WERI-Rb-1 (cell line): ENCODE results near the gene RNF5.

Experiments used
- DNase-seq: peaks from one replicate; pipeline ENCODE4 v3.0.0-alpha.2; 2020
- H3K27ac ChIP-seq: fragments of 250-450 bp; sonication (Bioruptor Pico); 2 replicates; pipeline ENCODE4 v1.5.1; 2020; ENCODE audit warnings: mild to moderate bottlenecking, moderate library complexity
- H3K27me3 ChIP-seq: fragments of 250-450 bp; sonication (Bioruptor Pico); 2 replicates; pipeline ENCODE4 v1.5.1; 2021; ENCODE audit warnings: mild to moderate bottlenecking, low read depth, moderate library complexity; ENCODE audit not compliant: insufficient read depth, severe bottlenecking
- H3K36me3 ChIP-seq: fragments of 250-450 bp; sonication (Bioruptor Pico); 2 replicates; pipeline ENCODE4 v1.5.1; 2020; ENCODE audit warnings: mild to moderate bottlenecking, moderate library complexity
- H3K4me3 ChIP-seq: 2 replicates; pipeline ENCODE4 v1.5.1; 2011; ENCODE audit warnings: low read depth, mild to moderate bottlenecking, control low read depth, low read length
- H3K9me3 ChIP-seq: fragments of 250-450 bp; sonication (Bioruptor Pico); 2 replicates; pipeline ENCODE4 v1.5.1; 2021; ENCODE audit warnings: mild to moderate bottlenecking, moderate library complexity; ENCODE audit not compliant: severe bottlenecking
- CTCF ChIP-seq: IDR thresholded peaks from 2 replicates; pipeline ENCODE4 v1.5.1; 2011; ENCODE audit warnings: low read depth, mild to moderate bottlenecking, control low read depth, inconsistent platforms, low read length

Gene RNF5

DNA sequence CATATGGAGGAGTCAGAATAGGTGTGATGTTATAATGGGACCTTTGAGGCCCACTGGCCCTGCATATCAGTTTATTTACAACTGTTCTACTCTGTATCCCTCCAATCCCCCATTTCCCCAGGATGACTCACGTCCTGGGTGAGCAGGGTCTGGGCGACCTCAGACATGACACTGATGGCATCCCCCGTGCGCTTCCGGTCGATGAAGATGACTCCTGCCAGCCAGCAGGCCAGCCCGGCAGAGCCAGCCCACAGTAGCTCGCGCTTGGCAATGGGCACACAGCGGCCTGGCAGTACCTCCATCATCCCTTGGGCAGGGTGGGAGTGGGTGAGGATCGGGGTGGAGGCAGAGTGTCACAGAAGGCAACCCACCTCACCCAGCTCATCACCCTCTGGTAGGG lies 7.9 kb upstream of the RNF5 start:
- Histone ChIP-seq H3K36me3 (peaks cover 57% of the 10 kb centered on the region), H3K27me3 (no peaks in the 10 kb centered on the region), H3K4me3 (no peak overlapping the region), H3K27ac (no peak overlapping the region), H3K9me3 (no peaks in the 10 kb centered on the region)
- TF ChIP-seq CTCF, result no peak
- no peak for DNase-seq

DNA sequence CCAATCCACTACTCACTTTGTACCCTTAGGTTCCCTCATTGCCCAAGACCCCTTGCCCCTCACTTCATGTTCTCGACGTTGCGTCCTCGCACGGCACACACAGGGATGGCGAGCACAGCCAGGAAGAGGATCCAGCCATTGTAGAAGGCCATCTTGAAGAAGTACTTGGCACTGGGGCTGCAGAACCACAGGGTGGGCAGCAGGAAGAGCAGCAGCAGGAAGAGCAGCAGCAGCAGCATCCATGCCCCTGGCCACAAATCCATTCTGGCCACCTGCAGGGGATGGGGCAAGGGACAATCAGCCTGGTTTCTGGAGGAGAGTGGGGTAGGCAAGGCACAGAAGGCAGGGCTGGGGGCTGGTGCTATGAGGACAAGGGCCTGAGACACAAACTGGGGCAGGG lies 7.0 kb upstream of the RNF5 start:
- no peaks in the 10 kb centered on the region for H3K27me3 ChIP-seq
- H3K36me3 ChIP-seq, result peaks cover 51% of the 10 kb centered on the region
- DNase-seq, result no peak
- no peak for TF ChIP-seq CTCF
- no peaks in the 10 kb centered on the region for H3K9me3 ChIP-seq
- no peak overlapping the region for H3K4me3 ChIP-seq
- no peak overlapping the region for H3K27ac ChIP-seq

DNA sequence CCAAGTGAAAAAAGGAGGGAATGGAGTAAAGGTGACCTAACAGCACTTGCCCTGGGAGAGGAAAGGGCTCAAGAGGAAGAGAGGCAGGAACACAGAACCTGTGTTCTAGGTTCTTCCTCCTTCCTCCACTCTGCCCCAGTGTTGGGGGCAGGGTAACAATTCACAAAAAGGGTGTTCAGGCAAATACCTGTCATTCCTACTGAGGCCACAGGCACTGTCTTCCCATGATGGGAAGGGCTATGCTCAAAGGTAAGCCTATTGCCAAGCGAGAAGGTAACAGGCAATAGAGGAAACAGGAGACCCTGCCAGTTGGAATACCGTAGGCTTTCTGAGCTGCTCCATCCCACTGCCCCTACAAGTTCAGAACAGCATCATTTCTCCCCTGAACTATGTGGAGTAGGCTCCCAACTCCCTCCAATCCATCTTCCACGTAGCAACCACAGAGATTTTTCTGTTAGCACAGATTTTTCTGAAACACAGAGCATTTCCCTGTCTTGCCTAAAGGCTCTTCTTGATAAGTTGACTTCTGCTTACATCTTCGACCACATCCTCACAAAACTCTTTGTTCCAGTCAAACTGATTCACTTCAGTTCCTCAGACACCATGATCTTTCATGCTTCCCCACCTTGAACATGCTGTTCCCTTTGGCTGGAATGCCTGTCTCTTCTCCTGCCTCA lies 5.0 kb upstream of the RNF5 start:
- Histone ChIP-seq H3K27ac (no peak overlapping the region), H3K36me3 (peaks cover 32% of the 10 kb centered on the region), H3K4me3 (no peak overlapping the region), H3K9me3 (no peaks in the 10 kb centered on the region), H3K27me3 (no peaks in the 10 kb centered on the region)
- DNase-seq, result no peak
- TF ChIP-seq CTCF, result no peak

DNA sequence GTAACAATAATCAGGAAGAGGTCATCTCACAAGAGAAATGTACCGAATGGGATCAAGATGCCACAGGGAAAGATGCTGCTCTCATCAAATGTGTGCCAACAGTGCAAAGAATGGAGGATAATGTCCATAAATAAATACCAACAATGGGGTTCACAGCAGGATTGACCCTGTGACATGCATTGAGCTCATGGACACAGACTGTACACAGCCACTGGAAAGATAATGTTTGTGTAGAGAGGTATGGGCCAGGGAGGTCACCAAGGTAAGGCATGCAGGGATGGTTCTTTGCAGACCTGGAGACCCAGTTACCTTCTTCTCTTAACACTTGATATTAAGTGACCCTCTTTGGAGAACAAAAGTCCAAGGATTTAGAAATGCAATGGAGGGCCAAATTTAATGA lies 3.8 kb upstream of the RNF5 start:
- peaks cover 20% of the 10 kb centered on the region for H3K36me3 ChIP-seq
- H3K4me3 ChIP-seq, result no peak overlapping the region
- DNase-seq, result no peak
- no peaks in the 10 kb centered on the region for H3K27me3 ChIP-seq
- H3K9me3 ChIP-seq, result no peaks in the 10 kb centered on the region
- no peak overlapping the region for H3K27ac ChIP-seq
- no peak for TF ChIP-seq CTCF

GRCh38 chr6:32175322-32175710 lies 2.9 kb upstream of the RNF5 start:
- H3K27me3 ChIP-seq, result no peaks in the 10 kb centered on the region
- peaks cover 19% of the 10 kb centered on the region for H3K36me3 ChIP-seq
- no peak for TF ChIP-seq CTCF
- H3K27ac ChIP-seq, result peak overlapping the region; percentile 75
- no peaks in the 10 kb centered on the region for H3K9me3 ChIP-seq
- DNase-seq, result no peak
- peak overlapping the region; percentile 85 for H3K4me3 ChIP-seq

DNA sequence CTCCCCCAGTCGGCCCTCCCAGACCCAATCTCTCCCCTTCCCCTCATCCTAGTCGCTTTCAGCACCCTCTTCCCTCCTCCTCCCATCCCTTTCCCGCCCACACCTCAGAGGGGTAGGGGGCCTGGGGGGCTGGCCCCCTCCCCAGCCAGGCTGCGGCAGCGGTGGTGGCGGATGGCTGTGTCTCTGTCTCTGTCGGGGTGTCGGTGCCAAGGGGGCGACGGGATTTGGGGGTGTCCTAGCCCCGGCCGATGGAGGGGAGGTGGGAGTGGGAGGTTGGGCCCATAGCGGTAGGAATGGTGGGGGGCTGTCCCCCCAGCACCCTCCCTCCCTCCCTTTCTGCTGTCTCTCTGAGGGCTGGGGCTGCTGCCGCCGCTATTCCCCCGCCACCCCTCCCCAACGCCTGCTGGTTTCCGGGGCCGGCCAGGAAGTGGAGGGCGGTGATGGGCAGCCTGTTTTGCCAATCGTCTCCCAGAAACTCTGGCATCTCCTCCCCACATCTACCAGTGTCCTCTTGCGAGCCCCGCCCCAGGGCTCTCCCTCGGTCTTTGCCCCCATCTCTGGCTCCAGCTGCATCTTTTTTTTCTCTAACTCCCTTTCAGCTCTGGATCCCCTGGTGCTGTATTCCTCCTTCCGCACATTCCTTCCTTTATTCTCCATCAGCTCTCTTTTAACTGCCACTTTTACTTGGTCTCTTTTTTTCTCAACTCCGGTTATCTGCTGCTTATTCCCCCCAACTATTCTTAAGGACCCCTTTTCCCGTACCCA lies 2.3 kb upstream of the RNF5 start, which contains the start of gene AGPAT1:
Gene AGPAT1 (minus strand): TSS at position 374 of the 765 bp plus-strand sequence. CDS start 4,588 bp downstream, outside the sequence.
- H3K27me3 ChIP-seq, result no peaks in the 10 kb centered on the region
- H3K27ac ChIP-seq, result peak within 1 kb of the TSS; percentile 96
- peak within 1 kb of the TSS; percentile 85 for H3K4me3 ChIP-seq

More for the DNA sequence above, 2.3 kb upstream of the RNF5 start, which contains the start of gene AGPAT1:
- peak; percentile 100 for DNase-seq
- no peaks in the 10 kb centered on the region for H3K9me3 ChIP-seq
- H3K36me3 ChIP-seq, result peaks cover 17% of the 10 kb centered on the region
- TF ChIP-seq CTCF, result no peak
